Uterus (tissue), 2 donors: Measurements from ENCODE around the gene GABRG3.

Experiments
- POLR2A ChIP-seq, 2 donors: fragments of 450-650 bp; IDR thresholded peaks; one replicate each; pipeline ENCODE4 v1.6.1; 2016; ENCODE audit warnings: antibody characterized with exemption in 2 of 2, mild to moderate bottlenecking in 1 of 2, moderate library complexity in 1 of 2
- TF ChIP-seq, protein P1 (sequence below), 4 experiments: fragments of 200-600 bp in 2 of 4; fragments of 450-650 bp in 2 of 4; sonication (generic) in 2 of 4; IDR thresholded peaks; one replicate each; pipeline ENCODE4 v1.5.1; 2016 to 2019; ENCODE audit warnings: antibody characterized with exemption in 4 of 4, mild to moderate bottlenecking in 2 of 4, moderate library complexity in 1 of 4

DNA sequence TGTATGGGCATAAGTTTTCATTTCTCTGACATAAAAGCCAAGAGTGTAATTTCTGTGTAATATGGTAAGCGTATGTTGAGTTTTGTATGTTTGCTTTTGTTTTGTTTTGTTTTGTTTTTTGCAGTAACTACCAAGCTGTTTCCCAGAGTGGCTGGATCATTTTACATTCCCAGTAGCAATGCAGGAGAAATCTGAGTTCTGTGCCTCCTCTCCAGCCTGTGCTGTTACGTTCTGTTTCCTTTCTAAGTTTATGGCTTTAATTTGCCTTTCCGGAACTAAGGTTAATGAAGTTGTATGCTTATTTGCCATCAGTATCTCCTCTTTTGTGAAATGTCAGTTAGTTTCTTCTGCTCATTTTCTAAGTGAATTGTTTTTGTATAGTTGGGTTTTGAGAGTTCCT, 307.8 kb downstream of the GABRG3 start:
- TF ChIP-seq, protein P1, sequence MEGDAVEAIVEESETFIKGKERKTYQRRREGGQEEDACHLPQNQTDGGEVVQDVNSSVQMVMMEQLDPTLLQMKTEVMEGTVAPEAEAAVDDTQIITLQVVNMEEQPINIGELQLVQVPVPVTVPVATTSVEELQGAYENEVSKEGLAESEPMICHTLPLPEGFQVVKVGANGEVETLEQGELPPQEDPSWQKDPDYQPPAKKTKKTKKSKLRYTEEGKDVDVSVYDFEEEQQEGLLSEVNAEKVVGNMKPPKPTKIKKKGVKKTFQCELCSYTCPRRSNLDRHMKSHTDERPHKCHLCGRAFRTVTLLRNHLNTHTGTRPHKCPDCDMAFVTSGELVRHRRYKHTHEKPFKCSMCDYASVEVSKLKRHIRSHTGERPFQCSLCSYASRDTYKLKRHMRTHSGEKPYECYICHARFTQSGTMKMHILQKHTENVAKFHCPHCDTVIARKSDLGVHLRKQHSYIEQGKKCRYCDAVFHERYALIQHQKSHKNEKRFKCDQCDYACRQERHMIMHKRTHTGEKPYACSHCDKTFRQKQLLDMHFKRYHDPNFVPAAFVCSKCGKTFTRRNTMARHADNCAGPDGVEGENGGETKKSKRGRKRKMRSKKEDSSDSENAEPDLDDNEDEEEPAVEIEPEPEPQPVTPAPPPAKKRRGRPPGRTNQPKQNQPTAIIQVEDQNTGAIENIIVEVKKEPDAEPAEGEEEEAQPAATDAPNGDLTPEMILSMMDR (IDR thresholded peaks at IDR 0.05): no peak
- TF ChIP-seq POLR2A (IDR thresholded peaks at IDR 0.05): no peak
